GM12864 (cell line): ENCODE measurements around the gene GPR156.
"Not testable (repeated sequence)": the region's sequence is repeated elsewhere in the genome, so short reads cannot be mapped to it uniquely, and the experiment has no call there.

ENCODE experiments used
- DNase-seq: peaks from one replicate; pipeline ENCODE4 v3.0.0-alpha.2; 2011; ENCODE audit warnings: low read depth
- H3K4me3 ChIP-seq: 2 replicates; pipeline ENCODE4 v1.5.1; 2011; ENCODE audit warnings: mild to moderate bottlenecking, low read depth, low read length, control low read depth
- TF ChIP-seq, protein P1 (sequence below): IDR thresholded peaks from 2 replicates; pipeline ENCODE4 v1.5.1; 2011; ENCODE audit warnings: low read depth, mild to moderate bottlenecking, moderate library complexity, low read length, control low read depth, inconsistent platforms; ENCODE audit errors: missing control alignments

GPR156 gene

DNA sequence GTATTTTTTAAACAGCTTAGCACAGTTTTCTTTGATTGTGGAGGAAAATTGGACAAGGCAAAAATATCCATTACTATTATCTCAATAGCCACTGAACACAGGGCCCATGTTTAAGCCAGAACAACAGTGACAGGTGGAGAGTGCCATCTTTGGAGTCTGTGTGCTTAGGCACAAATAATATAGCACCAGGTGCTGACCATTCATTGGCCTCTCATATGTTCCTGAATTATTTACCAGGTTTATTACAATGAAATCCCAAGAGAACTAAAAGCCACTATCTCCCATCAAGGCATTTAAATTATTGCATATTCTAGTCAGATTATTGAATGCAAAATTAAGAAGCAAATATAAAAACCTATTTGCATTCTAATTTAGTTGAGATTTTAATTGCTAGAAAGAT is 39.6 kb downstream of the GPR156 start:
- no peak for DNase-seq
- TF ChIP-seq, protein P1, sequence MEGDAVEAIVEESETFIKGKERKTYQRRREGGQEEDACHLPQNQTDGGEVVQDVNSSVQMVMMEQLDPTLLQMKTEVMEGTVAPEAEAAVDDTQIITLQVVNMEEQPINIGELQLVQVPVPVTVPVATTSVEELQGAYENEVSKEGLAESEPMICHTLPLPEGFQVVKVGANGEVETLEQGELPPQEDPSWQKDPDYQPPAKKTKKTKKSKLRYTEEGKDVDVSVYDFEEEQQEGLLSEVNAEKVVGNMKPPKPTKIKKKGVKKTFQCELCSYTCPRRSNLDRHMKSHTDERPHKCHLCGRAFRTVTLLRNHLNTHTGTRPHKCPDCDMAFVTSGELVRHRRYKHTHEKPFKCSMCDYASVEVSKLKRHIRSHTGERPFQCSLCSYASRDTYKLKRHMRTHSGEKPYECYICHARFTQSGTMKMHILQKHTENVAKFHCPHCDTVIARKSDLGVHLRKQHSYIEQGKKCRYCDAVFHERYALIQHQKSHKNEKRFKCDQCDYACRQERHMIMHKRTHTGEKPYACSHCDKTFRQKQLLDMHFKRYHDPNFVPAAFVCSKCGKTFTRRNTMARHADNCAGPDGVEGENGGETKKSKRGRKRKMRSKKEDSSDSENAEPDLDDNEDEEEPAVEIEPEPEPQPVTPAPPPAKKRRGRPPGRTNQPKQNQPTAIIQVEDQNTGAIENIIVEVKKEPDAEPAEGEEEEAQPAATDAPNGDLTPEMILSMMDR, result no peak
- H3K4me3 ChIP-seq, result no peak overlapping the region

DNA sequence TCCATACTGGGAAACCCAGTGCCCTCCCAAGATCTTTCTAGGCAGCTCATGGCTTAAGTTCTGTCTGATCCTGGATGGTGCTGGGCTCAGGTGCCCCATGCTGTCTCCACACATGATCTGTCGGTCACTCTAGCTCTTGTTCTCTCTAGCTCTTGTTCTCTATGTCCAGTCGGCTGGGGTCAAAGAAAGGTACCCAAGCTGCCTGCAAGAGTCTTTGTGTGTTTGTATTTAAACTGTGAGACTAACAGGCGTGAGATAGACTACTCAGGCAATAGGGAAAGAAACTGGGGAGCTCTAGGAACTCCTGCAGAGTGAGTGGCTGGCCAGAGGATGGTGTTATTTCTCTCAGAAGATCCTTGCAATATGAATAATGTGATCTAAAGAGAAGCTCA is 40.2 kb downstream of the GPR156 start:
- no peak overlapping the region for H3K4me3 ChIP-seq
- no peak for DNase-seq
- TF ChIP-seq, protein P1, result no peak

DNA sequence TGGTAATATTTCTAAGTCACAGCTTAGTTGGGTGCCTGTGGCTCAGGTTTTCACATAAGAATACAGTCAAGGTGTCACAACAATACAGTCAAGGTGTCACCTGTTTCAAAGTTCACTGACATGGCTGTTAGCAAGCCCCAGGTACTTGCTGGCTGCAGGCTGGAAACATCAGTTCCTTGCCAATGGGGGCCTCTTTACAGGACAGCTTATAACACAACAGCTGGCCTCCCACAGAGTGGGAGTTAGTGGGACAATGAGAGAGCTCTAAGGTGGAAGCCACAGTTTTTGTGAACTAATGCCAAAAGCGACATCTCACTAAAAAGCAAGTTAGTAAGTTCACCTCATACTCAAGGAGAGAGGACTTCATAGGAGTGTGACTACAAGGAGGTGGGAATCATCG is 45.4 kb downstream of the GPR156 start:
- H3K4me3 ChIP-seq, result no peak overlapping the region
- no peak for DNase-seq
- TF ChIP-seq, protein P1, result no peak

DNA sequence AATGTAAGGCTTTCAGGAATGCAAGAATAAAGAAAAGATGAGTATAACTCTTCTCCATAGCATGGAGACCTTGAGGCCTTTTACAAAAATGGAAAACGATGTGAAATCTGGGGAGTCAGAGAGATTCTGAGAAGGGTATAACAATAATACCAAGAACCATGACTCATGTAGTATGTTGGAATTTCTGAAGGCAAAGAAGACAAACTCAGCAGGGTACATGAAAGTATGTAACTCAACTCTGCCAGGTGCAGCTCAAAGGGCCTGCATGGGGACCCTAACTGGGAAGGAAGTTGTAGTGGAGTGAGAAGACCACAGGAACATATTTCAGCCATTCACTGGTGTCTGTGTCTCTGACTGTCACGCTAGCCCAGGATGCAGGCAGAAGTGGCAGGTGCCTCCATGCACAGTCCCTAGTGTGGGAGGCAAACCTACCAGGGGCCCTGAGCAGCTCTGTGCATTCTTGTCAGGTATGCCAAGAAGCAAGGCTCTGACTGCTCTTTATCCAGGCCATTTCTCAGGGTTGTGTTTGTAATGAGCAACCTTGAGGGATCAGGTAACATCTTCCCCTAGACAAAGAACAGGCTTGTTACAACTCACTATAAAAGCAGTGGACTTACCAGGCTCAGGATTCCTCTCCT is 57.2 kb downstream of the GPR156 start:
- DNase-seq, result no peak
- no peak overlapping the region for H3K4me3 ChIP-seq
- TF ChIP-seq, protein P1, result no peak

- no peak for DNase-seq
- TF ChIP-seq, protein P1, result no peak
- H3K4me3 ChIP-seq, result no peak overlapping the region
These were observed 60.8 kb downstream of the GPR156 start for GRCh38 chr3:120224237-120224636.

DNA sequence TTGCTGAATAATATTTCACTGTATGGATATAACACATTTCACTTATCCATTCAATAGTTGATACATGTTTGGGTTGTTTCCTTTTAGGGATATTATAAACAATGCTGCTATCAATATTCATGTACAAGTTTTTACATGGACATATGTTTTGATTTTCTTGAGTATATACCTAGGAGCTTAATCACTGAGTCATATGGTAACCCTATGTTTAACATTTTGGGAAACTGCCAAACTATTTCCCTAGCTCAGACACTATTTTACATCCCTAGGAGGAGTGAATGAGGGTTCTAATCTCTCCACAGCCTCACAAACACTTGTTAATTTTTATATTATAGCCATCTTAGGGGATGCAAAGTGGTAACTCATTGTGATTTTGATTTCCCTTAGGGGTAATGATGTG is 66.0 kb downstream of the GPR156 start:
- TF ChIP-seq, protein P1, result no peak
- H3K4me3 ChIP-seq, result no peak overlapping the region
- no peak for DNase-seq

GRCh38 chr3:120216633-120217032 is 68.4 kb downstream of the GPR156 start:
- not testable (repeated sequence) for H3K4me3 ChIP-seq, DNase-seq

DNA sequence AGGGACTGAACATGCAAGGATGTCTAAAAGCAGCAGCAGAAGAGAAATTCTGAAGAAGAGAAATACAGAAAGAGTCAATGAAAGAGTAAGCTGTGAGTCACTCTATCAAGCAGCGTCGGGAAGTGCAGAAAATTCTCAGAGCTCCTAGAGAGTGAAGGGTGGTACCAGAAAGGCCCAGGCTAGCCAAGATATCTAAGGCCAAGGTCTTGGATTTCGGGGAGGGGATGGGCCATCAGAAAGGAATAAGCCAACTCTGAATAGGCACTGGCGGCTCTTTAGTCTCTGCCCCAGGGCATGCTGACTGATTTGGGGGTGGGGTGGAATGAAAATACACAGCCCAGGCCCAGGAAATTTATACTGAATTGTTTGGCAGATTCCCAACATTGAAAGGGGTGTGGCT is 70.8 kb downstream of the GPR156 start:
- H3K4me3 ChIP-seq, result no peak overlapping the region
- TF ChIP-seq, protein P1, result no peak
- DNase-seq, result no peak
